MM.1S (cell line): ENCODE results near the gene MKNK1.

ENCODE experiments used
- DNase-seq: peaks from one replicate; pipeline ENCODE4 v3.0.0-alpha.2; 2015
- H2AFZ ChIP-seq: fragments of 300-600 bp; sonication (generic); 2 replicates; pipeline ENCODE4 v1.6.0; 2016; ENCODE audit warnings: antibody characterized with exemption, low read length
- H3F3A ChIP-seq: fragments of 300-600 bp; sonication (generic); 2 replicates; pipeline ENCODE4 v1.6.1; 2016; ENCODE audit warnings: mild to moderate bottlenecking, antibody characterized with exemption, low read length, moderate library complexity, mixed read lengths; ENCODE audit not compliant: insufficient read depth
- H3K27ac ChIP-seq: fragments of 300-600 bp; sonication (generic); 2 replicates; pipeline ENCODE4 v1.5.1; 2016; ENCODE audit warnings: mild to moderate bottlenecking, low read length
- H3K27me3 ChIP-seq: fragments of 300-600 bp; sonication (generic); replicated peaks from 2 replicates; pipeline ENCODE4 v1.6.0; 2016; ENCODE audit warnings: low read length; ENCODE audit not compliant: insufficient read depth
- H3K36me3 ChIP-seq: fragments of 300-600 bp; sonication (generic); replicated peaks from 2 replicates; pipeline ENCODE4 v1.6.1; 2016; ENCODE audit warnings: mild to moderate bottlenecking, low read length, mixed read lengths; ENCODE audit not compliant: insufficient read depth
- H3K4me1 ChIP-seq: fragments of 300-600 bp; sonication (generic); 2 replicates; pipeline ENCODE4 v1.6.1; 2016; ENCODE audit warnings: low read length, mixed read lengths
- H3K4me2 ChIP-seq: fragments of 300-600 bp; sonication (generic); 2 replicates; pipeline ENCODE4 v1.6.0; 2016; ENCODE audit warnings: low read depth, low read length
- H3K4me3 ChIP-seq: fragments of 300-600 bp; sonication (generic); 2 replicates; pipeline ENCODE4 v1.5.1; 2016; ENCODE audit warnings: low read length, mixed read lengths
- H3K79me2 ChIP-seq: fragments of 300-600 bp; sonication (generic); 2 replicates; pipeline ENCODE4 v1.6.1; 2016; ENCODE audit warnings: mixed run types, low read length, mixed read lengths
- H3K9ac ChIP-seq: fragments of 300-600 bp; sonication (generic); 2 replicates; pipeline ENCODE4 v1.6.1; 2016; ENCODE audit warnings: low read length, mixed read lengths
- H3K9me2 ChIP-seq: fragments of 300-600 bp; sonication (generic); replicated peaks from 2 replicates; pipeline ENCODE4 v1.6.1; 2016; ENCODE audit warnings: mild to moderate bottlenecking, low read length, mixed read lengths; ENCODE audit not compliant: insufficient read depth
- H3K9me3 ChIP-seq: fragments of 300-600 bp; sonication (generic); replicated peaks from 2 replicates; pipeline ENCODE4 v1.6.1; 2016; ENCODE audit warnings: mild to moderate bottlenecking, low read length, mixed read lengths; ENCODE audit not compliant: insufficient read depth
- H4K20me1 ChIP-seq: fragments of 300-600 bp; sonication (generic); 2 replicates; pipeline ENCODE4 v1.6.1; 2016; ENCODE audit warnings: mild to moderate bottlenecking, low read length, moderate library complexity, mixed read lengths; ENCODE audit not compliant: insufficient read depth
- EZH2 ChIP-seq: fragments of 300-600 bp; sonication (generic); optimal IDR thresholded peaks from 2 replicates; pipeline ENCODE3; 2017; ENCODE audit warnings: low read depth, mild to moderate bottlenecking, antibody characterized with exemption, low read length, mixed read lengths
- EZH2phosphoT487 ChIP-seq: fragments of 300-600 bp; sonication (generic); IDR thresholded peaks from 2 replicates; pipeline ENCODE4 v1.6.1; 2018; ENCODE audit warnings: antibody characterized with exemption, low read length
- TF ChIP-seq, protein P1 (sequence below): fragments of 300-600 bp; sonication (generic); IDR thresholded peaks from 2 replicates; pipeline ENCODE4 v1.5.1; 2016; ENCODE audit warnings: antibody characterized with exemption, low read length, mixed read lengths

Gene MKNK1

GRCh38 chr1:46515576-46515975 lies 88.5 kb downstream of the MKNK1 start:
- Histone ChIP-seq H3K4me2 (no peak overlapping the region), H3K4me1 (peaks cover 6% of the 10 kb centered on the region; the same call in 1 of the 2 replicates), H4K20me1 (no peaks in the 10 kb centered on the region), H2AFZ (no peak overlapping the region), H3K27me3 (peaks cover 23% of the 10 kb centered on the region), H3K9me2 (no peaks in the 10 kb centered on the region), H3K79me2 (no peaks in the 10 kb centered on the region), H3K9me3 (no peaks in the 10 kb centered on the region), H3K27ac (no peak overlapping the region), H3K9ac (no peak overlapping the region), H3K36me3 (no peaks in the 10 kb centered on the region), H3F3A (no peaks in the 10 kb centered on the region), H3K4me3 (no peak overlapping the region)
- no peak for TF ChIP-seq EZH2
- TF ChIP-seq, protein P1, sequence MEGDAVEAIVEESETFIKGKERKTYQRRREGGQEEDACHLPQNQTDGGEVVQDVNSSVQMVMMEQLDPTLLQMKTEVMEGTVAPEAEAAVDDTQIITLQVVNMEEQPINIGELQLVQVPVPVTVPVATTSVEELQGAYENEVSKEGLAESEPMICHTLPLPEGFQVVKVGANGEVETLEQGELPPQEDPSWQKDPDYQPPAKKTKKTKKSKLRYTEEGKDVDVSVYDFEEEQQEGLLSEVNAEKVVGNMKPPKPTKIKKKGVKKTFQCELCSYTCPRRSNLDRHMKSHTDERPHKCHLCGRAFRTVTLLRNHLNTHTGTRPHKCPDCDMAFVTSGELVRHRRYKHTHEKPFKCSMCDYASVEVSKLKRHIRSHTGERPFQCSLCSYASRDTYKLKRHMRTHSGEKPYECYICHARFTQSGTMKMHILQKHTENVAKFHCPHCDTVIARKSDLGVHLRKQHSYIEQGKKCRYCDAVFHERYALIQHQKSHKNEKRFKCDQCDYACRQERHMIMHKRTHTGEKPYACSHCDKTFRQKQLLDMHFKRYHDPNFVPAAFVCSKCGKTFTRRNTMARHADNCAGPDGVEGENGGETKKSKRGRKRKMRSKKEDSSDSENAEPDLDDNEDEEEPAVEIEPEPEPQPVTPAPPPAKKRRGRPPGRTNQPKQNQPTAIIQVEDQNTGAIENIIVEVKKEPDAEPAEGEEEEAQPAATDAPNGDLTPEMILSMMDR: no peak
- TF ChIP-seq EZH2phosphoT487: no peak
- no peak for DNase-seq

DNA sequence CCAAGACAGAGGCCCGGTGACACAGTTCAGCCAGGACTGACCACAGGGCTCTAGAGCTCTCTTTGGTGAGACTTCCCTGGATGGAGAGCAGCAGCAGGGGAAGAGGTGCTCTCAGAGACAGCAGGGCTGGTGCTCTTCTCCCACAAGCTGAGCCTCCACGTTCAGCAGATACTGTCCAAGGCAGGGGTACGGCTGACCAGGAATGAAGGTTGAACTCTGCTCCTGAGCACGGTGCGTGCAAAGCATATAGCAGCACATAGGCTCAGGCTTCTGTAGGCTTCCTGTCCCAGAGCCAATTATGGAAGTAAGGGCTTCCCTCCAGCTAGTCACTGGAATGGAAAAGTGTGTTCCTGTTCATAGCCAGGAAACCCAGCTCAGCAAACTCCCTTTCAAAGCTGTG lies 90.5 kb downstream of the MKNK1 start:
- H3K27ac ChIP-seq: no peak overlapping the region
- no peaks in the 10 kb centered on the region for H3K36me3 ChIP-seq
- H3K4me3 ChIP-seq: no peak overlapping the region
- no peak overlapping the region for H3K4me2 ChIP-seq
- no peak overlapping the region for H3K9ac ChIP-seq
- H4K20me1 ChIP-seq: no peaks in the 10 kb centered on the region
- H3K9me3 ChIP-seq: no peaks in the 10 kb centered on the region
- H3K9me2 ChIP-seq: no peaks in the 10 kb centered on the region
- peaks cover 23% of the 10 kb centered on the region for H3K27me3 ChIP-seq
- H2AFZ ChIP-seq: no peak overlapping the region
- peaks cover 6% of the 10 kb centered on the region; the same call in 1 of the 2 replicates for H3K4me1 ChIP-seq
- no peaks in the 10 kb centered on the region for H3K79me2 ChIP-seq
- no peak for DNase-seq
- TF ChIP-seq EZH2 (no peak), EZH2phosphoT487 (no peak)
- TF ChIP-seq, protein P1: no peak
- no peaks in the 10 kb centered on the region for H3F3A ChIP-seq

GRCh38 chr1:46512792-46513190 lies 91.3 kb downstream of the MKNK1 start:
- no peaks in the 10 kb centered on the region for H3K9me3 ChIP-seq
- H3K4me1 ChIP-seq: peaks cover 6% of the 10 kb centered on the region; the same call in 1 of the 2 replicates
- no peaks in the 10 kb centered on the region for H3K36me3 ChIP-seq
- H3K27me3 ChIP-seq: peaks cover 23% of the 10 kb centered on the region
- H3K9ac ChIP-seq: no peak overlapping the region
- H3K27ac ChIP-seq: no peak overlapping the region
- no peak overlapping the region for H2AFZ ChIP-seq
- H4K20me1 ChIP-seq: no peaks in the 10 kb centered on the region
- TF ChIP-seq, protein P1: no peak
- TF ChIP-seq EZH2: no peak
- no peak for TF ChIP-seq EZH2phosphoT487
- no peaks in the 10 kb centered on the region for H3F3A ChIP-seq
- no peak overlapping the region for H3K4me2 ChIP-seq
- no peak overlapping the region for H3K4me3 ChIP-seq
- no peak for DNase-seq
- no peaks in the 10 kb centered on the region for H3K9me2 ChIP-seq
- H3K79me2 ChIP-seq: no peaks in the 10 kb centered on the region
